ENCODE data around the gene ACIN1. TPM values are rescaled to one million over a fixed set of nuclear protein-coding genes. Genes with fewer than 3 reads are reported as not detected.
A peak's percentile ranks its signal among the peaks of the same experiment; 100 is the strongest.

The ACIN1 gene
- total and polyA plus RNA-seq, 2 of the 13 experiments (the other 11 are each of a cell fraction or from before 2014, with no cell fraction given): 165 to 183 TPM

- TF ChIP-seq ZUFSP (CRISPR knock-in tag; IDR thresholded peaks at IDR 0.05; ENCODE audit: borderline replicate concordance) (no peak), PRMT3 (CRISPR knock-in tag; IDR thresholded peaks at IDR 0.05; ENCODE audit: borderline replicate concordance, low read depth) (no peak), ZNF546 (CRISPR knock-in tag; conservative IDR thresholded peaks at IDR 0.05) (peak; percentile 99), DNMT1 (CRISPR knock-in tag; IDR thresholded peaks at IDR 0.05) (peak; percentile 100), TARDBP (CRISPR knock-in tag; IDR thresholded peaks at IDR 0.05) (peak; percentile 92), HNRNPUL1 (IDR thresholded peaks at IDR 0.05; ENCODE audit: low read depth, low read length) (no peak), KDM2A (CRISPR knock-in tag; IDR thresholded peaks at IDR 0.05; ENCODE audit: borderline replicate concordance, low read depth) (peak; percentile 97), ZNF282 (IDR thresholded peaks at IDR 0.05; ENCODE audit: partially characterized antibody) (no peak), PHF8 (CRISPR knock-in tag; IDR thresholded peaks at IDR 0.05) (peak; percentile 99), SAP130 (CRISPR knock-in tag; IDR thresholded peaks at IDR 0.05; ENCODE audit: low read depth) (peak; percentile 68; the same call in 1 of the 2 replicates), HINFP (CRISPR knock-in tag; IDR thresholded peaks at IDR 0.05; ENCODE audit: low read depth) (peak; percentile 100), U2AF1 (optimal IDR thresholded peaks at IDR 0.05; ENCODE audit: low read depth, low read length) (peak; percentile 55), KDM5B (CRISPR knock-in tag; IDR thresholded peaks at IDR 0.05; ENCODE audit: borderline replicate concordance) (peak; percentile 100), NFAT5 (CRISPR knock-in tag; IDR thresholded peaks at IDR 0.05) (peak; percentile 85), AGO1 (IDR thresholded peaks at IDR 0.05; ENCODE audit: low read depth, low read length, poor library complexity, severe bottlenecking) (peak; percentile 86), ZNF317 (CRISPR knock-in tag; IDR thresholded peaks at IDR 0.05) (peak; percentile 95), PATZ1 (CRISPR knock-in tag; IDR thresholded peaks at IDR 0.05) (peak; percentile 5; the same call in 1 of the 2 replicates), ZNF709 (CRISPR knock-in tag; IDR thresholded peaks at IDR 0.05) (peak; percentile 96)
Measured at GRCh38 chr14:23094666-23095195, at the start of gene ACIN1 (continued).

All from HepG2 (cell line).